Breast epithelium (tissue), 3 donors: ENCODE measurements around the gene PPFIA4.

ENCODE experiments used
- CTCF ChIP-seq, 3 donors: fragments of 450-650 bp; IDR thresholded peaks; one replicate each; pipeline ENCODE4 v1.5.1; 2016 to 2017; ENCODE audit warnings: antibody characterized with exemption in 3 of 3, mild to moderate bottlenecking in 3 of 3, moderate library complexity in 3 of 3
- POLR2A ChIP-seq: fragments of 450-650 bp; IDR thresholded peaks from one replicate; pipeline ENCODE4 v1.6.1; 2016; ENCODE audit warnings: antibody characterized with exemption, mild to moderate bottlenecking, moderate library complexity

DNA sequence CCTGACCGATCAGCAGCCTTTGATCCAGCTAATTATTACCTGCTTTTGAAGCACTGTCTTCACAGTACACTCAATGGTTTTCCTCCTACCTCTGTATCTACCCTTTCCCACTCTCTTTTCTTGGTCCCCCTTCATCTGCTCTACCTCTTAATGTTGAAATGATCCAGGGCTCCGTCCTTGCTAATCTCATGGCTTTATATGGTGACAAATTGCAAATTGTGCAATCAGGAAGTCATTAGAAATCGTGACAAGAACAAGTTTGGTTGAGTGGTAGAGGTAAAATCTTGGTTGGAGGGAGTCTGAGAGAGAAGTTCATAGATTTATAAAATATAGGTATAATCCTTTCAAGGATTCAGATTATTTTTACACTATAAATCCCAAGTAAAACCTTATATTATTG, 49.7 kb upstream of the PPFIA4 start:
- no peak for TF ChIP-seq POLR2A
- no peak for TF ChIP-seq CTCF (IDR thresholded peaks at IDR 0.05)
